HepG2 (cell line): ENCODE data around the gene ACTN4. TPM values are rescaled to one million over a fixed set of nuclear protein-coding genes. Genes with fewer than 3 reads are reported as not detected.
A peak's percentile ranks its signal among the peaks of the same experiment; 100 is the strongest.

Source experiments
- ATF6 ChIP-seq: sonication (generic); formaldehyde crosslinking; conservative IDR thresholded peaks from 2 replicates; pipeline ENCODE4 v1.4.0; 2020; ENCODE audit warnings: missing genetic modification reagents
- ATF7 ChIP-seq, 2 experiments: fragments of 450-650 bp in 1 of 2; sonication (generic) in 1 of 2; formaldehyde crosslinking in 1 of 2; IDR thresholded peaks; 2 replicates each; pipeline versions ENCODE4 v1.4.0 to v1.6.1; 2016 to 2020; ENCODE audit warnings: antibody characterized with exemption in 1 of 2, mild to moderate bottlenecking in 1 of 2, missing genetic modification reagents in 1 of 2
- CHD2 ChIP-seq: IDR thresholded peaks from 2 replicates; pipeline ENCODE4 v1.6.1; 2011; ENCODE audit warnings: low read depth, low read length, improper control_type of control experiment
- DPF2 ChIP-seq: sonication (generic); formaldehyde crosslinking; IDR thresholded peaks from 2 replicates; pipeline ENCODE4 v1.4.0; 2020; ENCODE audit warnings: mild to moderate bottlenecking, low read depth, missing genetic modification reagents, borderline replicate concordance
- HMGXB3 ChIP-seq: sonication (generic); formaldehyde crosslinking; IDR thresholded peaks from 2 replicates; pipeline ENCODE4 v1.4.0; 2020; ENCODE audit warnings: missing genetic modification reagents, borderline replicate concordance
- PITX1 ChIP-seq: sonication (generic); formaldehyde crosslinking; IDR thresholded peaks from 2 replicates; pipeline ENCODE4 v1.5.1; 2020; ENCODE audit warnings: mild to moderate bottlenecking, missing genetic modification reagents
- POLR2G ChIP-seq: fragments of 200-400 bp; formaldehyde crosslinking; IDR thresholded peaks from 2 replicates; pipeline ENCODE4 v1.6.1; 2018; ENCODE audit warnings: mild to moderate bottlenecking, low read depth, low read length, moderate library complexity
- SCMH1 ChIP-seq: sonication (generic); formaldehyde crosslinking; IDR thresholded peaks from 2 replicates; pipeline ENCODE4 v1.9.0; 2021; ENCODE audit warnings: missing genetic modification reagents, mild to moderate bottlenecking, borderline replicate concordance
- SNAPC4 ChIP-seq: sonication (generic); formaldehyde crosslinking; IDR thresholded peaks from 2 replicates; pipeline ENCODE4 v1.4.0; 2020; ENCODE audit warnings: mild to moderate bottlenecking, missing genetic modification reagents
- SOX5 ChIP-seq: IDR thresholded peaks from 2 replicates; pipeline ENCODE4 v1.6.1; 2016; ENCODE audit warnings: borderline replicate concordance
- SP4 ChIP-seq: sonication (generic); formaldehyde crosslinking; IDR thresholded peaks from 2 replicates; pipeline ENCODE4 v1.8.1; 2023; ENCODE audit warnings: mild to moderate bottlenecking, missing genetic modification reagents
- SRF ChIP-seq: IDR thresholded peaks from 2 replicates; pipeline ENCODE4 v1.6.1; 2011; ENCODE audit warnings: mild to moderate bottlenecking, low read depth, low read length, moderate library complexity
- TSC22D2 ChIP-seq: sonication (generic); formaldehyde crosslinking; IDR thresholded peaks from 2 replicates; pipeline ENCODE4 v1.5.1; 2020; ENCODE audit warnings: missing genetic modification reagents, mild to moderate bottlenecking, borderline replicate concordance
- XRCC5 ChIP-seq: fragments of 200-400 bp; formaldehyde crosslinking; optimal IDR thresholded peaks from 2 replicates; pipeline ENCODE3; 2017; ENCODE audit warnings: mild to moderate bottlenecking, low read length
- ZBTB38 ChIP-seq: sonication (generic); formaldehyde crosslinking; IDR thresholded peaks from 2 replicates; pipeline ENCODE4 v1.5.1; 2020; ENCODE audit warnings: mild to moderate bottlenecking, missing genetic modification reagents
- ZFP41 ChIP-seq: sonication (generic); formaldehyde crosslinking; IDR thresholded peaks from 2 replicates; pipeline ENCODE4 v1.4.0; 2020; ENCODE audit warnings: mild to moderate bottlenecking, missing genetic modification reagents, borderline replicate concordance
- ZMYM2 ChIP-seq: sonication (generic); formaldehyde crosslinking; IDR thresholded peaks from 2 replicates; pipeline ENCODE4 v1.8.0; 2022; ENCODE audit warnings: mild to moderate bottlenecking, missing genetic modification reagents
- ZNF234 ChIP-seq: sonication (generic); formaldehyde crosslinking; conservative IDR thresholded peaks from 2 replicates; pipeline ENCODE4 v1.5.1; 2020; ENCODE audit warnings: mild to moderate bottlenecking, missing genetic modification reagents
- ZNF674 ChIP-seq: sonication (generic); formaldehyde crosslinking; IDR thresholded peaks from 2 replicates; pipeline ENCODE4 v1.5.0; 2020; ENCODE audit warnings: low read depth, mild to moderate bottlenecking, missing genetic modification reagents
- polyA plus RNA-seq, 8 experiments: library from polyadenylated mRNA; depleted of rRNA in 3 of 8; stranded (reverse) in 7 of 8; unstranded in 1 of 8; fragments of >200 nt; fragmentation: Illumina TruSeq in 4 of 8; extraction: Trizol in 4 of 8; gene quantifications; 2 replicates each; pipeline versions ENCODE4 v1.2.1 to v1.2.3, GENCODE V29; 2011 to 2016; ENCODE audit warnings: low read depth in 4 of 8, missing spikeins in 1 of 8, mixed read lengths in 1 of 8; ENCODE audit not compliant: insufficient read depth in 1 of 8
- total RNA-seq, 5 experiments: library from RNA; depleted of rRNA; stranded (reverse); fragments of >200 nt; fragmentation: Illumina TruSeq; extraction: Trizol; gene quantifications; 2 replicates each; pipeline ENCODE4 v1.2.3, GENCODE V29; 2016; ENCODE audit warnings: low read depth in 1 of 5

Gene ACTN4
- total and polyA plus RNA-seq, 2 of the 13 experiments (the other 11 are each of a cell fraction or from before 2014, with no cell fraction given), result 171 to 192 TPM

- TF ChIP-seq HMGXB3 (CRISPR knock-in tag), result peak; percentile 65; the same call in 1 of the 2 replicates
- TF ChIP-seq ATF7 (IDR thresholded peaks at IDR 0.05), result 0 out of 2 replicates have a peak, but pooled peaks have one; percentile 20
- no peak for TF ChIP-seq ATF7 (CRISPR knock-in tag; IDR thresholded peaks at IDR 0.05)
- no peak for TF ChIP-seq CHD2
- TF ChIP-seq ZBTB38 (CRISPR knock-in tag), result peak; percentile 46; the same call in 1 of the 2 replicates
- TF ChIP-seq ZNF674 (CRISPR knock-in tag), result no peak
- no peak for TF ChIP-seq SCMH1 (CRISPR knock-in tag)
- TF ChIP-seq SP4 (CRISPR knock-in tag), result no peak
- TF ChIP-seq SOX5, result peak; percentile 99
- no peak for TF ChIP-seq ZFP41 (CRISPR knock-in tag)
- TF ChIP-seq ATF6 (CRISPR knock-in tag), result no peak
- no peak; the same call in 1 of the 2 replicates for TF ChIP-seq SRF
- TF ChIP-seq DPF2 (CRISPR knock-in tag), result peak; percentile 89
- 0 out of 2 replicates have a peak, but pooled peaks have one; percentile 25 for TF ChIP-seq POLR2G
- TF ChIP-seq PITX1, result peak; percentile 80; the same call in 1 of the 2 replicates
- peak; percentile 97 for TF ChIP-seq ZMYM2 (CRISPR knock-in tag)
- no peak for TF ChIP-seq SNAPC4
- no peak for TF ChIP-seq XRCC5
- TF ChIP-seq TSC22D2, result no peak
- TF ChIP-seq ZNF234, result no peak
These were observed 112.1 kb downstream of the ACTN4 start (continued) for GRCh38 chr19:38759590-38760003.
